LNCAP (cell line): ENCODE data around the gene COL5A3.

Source experiments
- TF ChIP-seq, protein P1 (sequence below): fragments of 450-650 bp; IDR thresholded peaks from 2 replicates; pipeline ENCODE4 v1.5.1; 2017; ENCODE audit warnings: mild to moderate bottlenecking

Gene COL5A3

DNA sequence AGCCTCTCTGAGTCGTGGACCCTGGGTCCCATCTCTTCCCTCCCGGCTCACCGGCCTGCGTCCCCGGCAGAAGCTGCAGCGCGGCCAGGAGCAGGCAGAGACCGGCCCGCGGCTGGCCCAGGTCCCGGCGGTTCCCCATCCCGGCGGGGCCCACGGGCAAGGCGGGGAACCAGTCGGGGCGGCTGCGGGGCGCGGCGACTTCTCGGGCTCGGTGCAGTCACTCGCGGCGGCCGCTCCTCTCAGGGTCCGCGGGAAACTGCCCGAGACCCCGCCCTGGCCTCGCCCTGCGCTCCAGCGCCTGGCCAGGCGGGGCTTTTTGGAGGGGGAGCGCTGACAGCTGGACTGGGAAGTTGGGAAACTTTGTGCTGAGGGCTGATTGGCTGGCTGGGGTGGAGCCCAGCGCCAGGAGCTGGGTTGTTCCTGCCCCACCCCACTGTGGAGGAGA is at the start of gene COL5A3:
Gene COL5A3, minus strand, starts transcription at position 258 of the 445 bp plus-strand sequence. Its CDS starts 119 bp downstream, at position 139.
- TF ChIP-seq, protein P1, sequence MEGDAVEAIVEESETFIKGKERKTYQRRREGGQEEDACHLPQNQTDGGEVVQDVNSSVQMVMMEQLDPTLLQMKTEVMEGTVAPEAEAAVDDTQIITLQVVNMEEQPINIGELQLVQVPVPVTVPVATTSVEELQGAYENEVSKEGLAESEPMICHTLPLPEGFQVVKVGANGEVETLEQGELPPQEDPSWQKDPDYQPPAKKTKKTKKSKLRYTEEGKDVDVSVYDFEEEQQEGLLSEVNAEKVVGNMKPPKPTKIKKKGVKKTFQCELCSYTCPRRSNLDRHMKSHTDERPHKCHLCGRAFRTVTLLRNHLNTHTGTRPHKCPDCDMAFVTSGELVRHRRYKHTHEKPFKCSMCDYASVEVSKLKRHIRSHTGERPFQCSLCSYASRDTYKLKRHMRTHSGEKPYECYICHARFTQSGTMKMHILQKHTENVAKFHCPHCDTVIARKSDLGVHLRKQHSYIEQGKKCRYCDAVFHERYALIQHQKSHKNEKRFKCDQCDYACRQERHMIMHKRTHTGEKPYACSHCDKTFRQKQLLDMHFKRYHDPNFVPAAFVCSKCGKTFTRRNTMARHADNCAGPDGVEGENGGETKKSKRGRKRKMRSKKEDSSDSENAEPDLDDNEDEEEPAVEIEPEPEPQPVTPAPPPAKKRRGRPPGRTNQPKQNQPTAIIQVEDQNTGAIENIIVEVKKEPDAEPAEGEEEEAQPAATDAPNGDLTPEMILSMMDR, result no peak

DNA sequence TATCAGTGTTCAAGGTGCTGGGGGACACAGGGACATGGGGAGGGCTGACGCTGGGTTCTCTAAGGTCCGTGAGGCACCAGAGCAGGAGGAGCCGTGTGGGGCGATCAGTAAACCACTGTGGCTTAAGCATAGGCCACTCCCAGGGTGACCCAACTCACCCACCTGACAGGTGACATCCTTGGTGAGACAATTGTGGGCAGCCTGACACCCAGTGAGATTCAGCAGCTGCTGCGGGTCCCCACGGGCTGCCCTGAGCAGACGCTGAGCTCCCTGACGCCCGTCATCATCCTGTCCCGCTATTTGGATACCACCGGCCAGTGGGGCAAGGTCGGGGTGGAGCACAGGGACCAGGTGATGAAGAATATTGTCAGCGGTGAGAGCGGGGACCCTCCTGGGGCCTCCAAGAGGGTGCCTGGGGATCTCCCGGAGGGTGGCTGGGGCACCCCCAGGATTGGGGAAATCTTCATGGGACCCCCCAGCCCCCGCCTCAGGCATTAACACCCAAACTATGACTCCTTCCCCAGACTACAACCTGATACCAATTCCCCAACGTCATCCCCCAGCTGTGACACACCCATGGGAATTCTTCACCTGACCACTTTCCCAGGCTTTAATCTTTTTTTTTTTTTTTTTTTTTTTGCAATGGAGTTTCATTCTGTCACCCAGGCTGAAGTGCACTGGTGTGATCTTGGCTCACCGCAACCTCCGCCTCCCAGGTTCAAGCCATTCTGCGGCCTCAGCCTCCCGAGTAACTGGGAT is 42.5 kb upstream of the COL5A3 start:
- TF ChIP-seq, protein P1, result no peak

DNA sequence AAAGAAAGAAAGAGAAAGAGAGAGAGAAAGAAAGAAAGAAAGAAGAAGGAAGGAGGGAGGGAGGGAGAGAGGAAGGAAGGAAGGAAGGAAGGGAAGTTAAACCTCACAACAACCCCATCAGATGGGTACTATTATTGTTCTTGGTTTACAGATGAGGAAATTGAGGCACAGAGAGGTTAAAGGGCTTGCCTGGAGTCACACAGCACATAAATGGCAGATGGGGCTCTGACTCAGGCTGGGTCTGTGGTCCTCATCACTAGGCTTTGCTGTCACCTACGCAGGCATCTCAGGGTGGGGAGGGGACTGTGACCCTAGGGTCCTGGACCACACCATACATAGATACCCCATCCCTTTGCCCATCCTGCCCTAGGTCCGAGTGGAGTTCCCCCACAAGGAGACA is 39.3 kb upstream of the COL5A3 start:
- TF ChIP-seq, protein P1, result no peak

DNA sequence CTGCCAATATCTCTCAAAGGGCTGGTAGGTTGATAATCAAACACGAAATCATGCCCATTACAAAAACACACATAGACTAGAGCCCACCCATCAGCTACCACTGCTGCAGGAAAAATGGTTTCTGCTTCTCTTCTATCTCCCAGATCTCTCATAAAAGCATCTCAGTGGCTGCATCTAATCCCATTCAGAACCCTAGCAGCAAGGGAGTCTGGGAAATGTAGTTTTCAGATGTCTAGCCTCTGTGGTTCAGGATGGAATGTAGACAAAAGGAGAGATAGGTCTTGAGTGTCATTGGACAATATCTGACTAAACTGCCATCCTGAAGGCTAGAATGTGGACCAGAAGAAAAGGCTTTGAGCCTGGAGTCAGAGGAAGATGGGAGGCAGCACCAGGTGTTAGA is 35.1 kb upstream of the COL5A3 start:
- TF ChIP-seq, protein P1, result no peak

DNA sequence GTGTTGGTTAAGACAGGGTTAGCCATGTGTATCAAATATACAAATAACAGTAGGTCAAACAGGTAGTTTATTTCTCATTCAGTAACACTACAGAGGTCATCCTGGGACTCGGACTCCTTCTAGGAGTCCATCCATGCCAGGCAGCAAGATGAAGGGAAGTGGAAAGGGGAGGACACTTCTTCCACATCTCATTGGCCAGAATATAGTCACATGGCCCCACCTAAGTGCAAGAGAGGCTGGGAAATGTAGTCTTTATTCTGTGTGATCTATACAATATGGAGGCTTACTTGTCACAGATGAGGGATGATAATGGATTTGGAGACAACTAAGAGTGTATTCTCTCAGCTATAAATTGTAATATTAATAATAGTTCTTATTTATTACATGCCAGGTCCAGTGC is 34.1 kb upstream of the COL5A3 start:
- TF ChIP-seq, protein P1, result no peak

DNA sequence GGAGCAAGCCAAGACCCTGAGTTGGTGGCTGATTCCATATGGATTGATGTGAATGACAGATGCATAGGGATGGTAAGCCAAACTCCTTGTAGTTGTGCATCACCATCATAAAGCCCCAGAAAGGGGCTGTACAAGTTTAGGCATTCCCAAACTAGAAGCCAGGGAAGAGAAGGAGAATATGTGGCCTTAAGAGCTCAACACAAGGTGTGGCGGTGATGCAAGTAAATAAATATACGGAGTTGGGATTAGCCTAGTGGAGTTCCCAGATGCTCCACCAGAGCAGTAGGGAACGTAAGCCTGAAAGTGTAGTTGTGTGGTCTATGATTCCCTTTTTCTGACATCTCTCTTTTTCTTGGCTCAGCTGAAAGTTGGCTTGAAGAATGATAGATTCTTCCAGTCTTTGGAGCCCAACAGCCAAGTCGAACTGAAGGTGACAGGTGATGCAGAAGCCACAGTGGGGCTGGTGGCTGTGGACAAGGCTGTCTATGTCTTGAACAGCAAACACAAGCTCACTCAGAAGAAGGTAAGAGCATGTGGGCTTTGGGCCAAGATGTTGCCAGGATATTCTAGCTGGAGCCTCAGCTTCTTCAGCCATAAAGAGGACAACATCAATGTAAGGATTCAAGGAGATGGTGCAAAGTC is 33.1 kb upstream of the COL5A3 start:
- TF ChIP-seq, protein P1, result no peak

DNA sequence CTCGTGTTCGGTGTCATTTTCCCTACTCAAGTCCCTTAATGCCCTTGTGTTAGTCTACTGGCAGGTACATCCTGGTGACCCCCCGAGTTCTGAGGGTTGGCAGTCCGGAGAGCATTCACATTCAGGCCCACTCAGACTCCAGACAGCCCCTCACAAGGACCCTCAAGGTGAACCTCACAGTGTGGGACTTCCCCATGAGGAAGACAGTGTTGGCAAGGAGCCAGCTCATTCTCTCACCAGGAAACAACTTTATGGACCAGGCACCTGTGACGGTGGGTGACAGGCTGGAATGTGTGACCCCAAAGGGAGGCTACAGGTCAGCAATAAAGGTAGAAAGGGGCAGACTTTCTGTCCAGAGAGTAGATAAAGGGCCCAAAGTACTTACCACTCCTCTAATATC is 27.5 kb upstream of the COL5A3 start:
- TF ChIP-seq, protein P1, result no peak
